IMR-90 (cell line): ENCODE data around the gene DNAJC13. TPM values are rescaled to one million over a fixed set of nuclear protein-coding genes. Genes with fewer than 3 reads are reported as not detected.

Experiments used
- ATAC-seq: fragments of 200-7000 bp; cut with Tn5 transposase; 2 replicates; pipeline ENCODE4 v1.9.1; 2020; ENCODE audit warnings: low read depth, mild to moderate bottlenecking, moderate library complexity
- BruUV-seq: library from RNA; stranded (reverse); fragments of 400-500 nt; replicated peaks from 2 replicates; lab custom pipeline; 2021; lab: Mats Ljungman, UMichigan
- CTCF ChIA-PET: fragments of 300-600 bp; formaldehyde crosslinking; extraction: SDS; loops from one replicate; lab custom pipeline; 2021; ENCODE audit warnings: antibody characterized with exemption; lab: Yijun Ruan, JAX
- POLR2A ChIA-PET: fragments of 300-600 bp; sonication (Branson Sonifier 250); formaldehyde crosslinking; loops from one replicate; lab custom pipeline; 2022; ENCODE audit warnings: antibody characterized with exemption; ENCODE audit not compliant: unreplicated experiment; lab: Charles Lee
- DNase-seq: peaks from one replicate; pipeline ENCODE4 v3.0.0; 2013
- H2AFZ ChIP-seq: replicated peaks from 2 replicates; pipeline ENCODE3; 2013; ENCODE audit warnings: low read length, mild to moderate bottlenecking; ENCODE audit not compliant: poor library complexity
- H2AK5ac ChIP-seq: 2 replicates; pipeline ENCODE4 v1.6.1; 2013; ENCODE audit warnings: low read depth, low read length, inconsistent platforms
- H2AK9ac ChIP-seq: replicated peaks from 2 replicates; pipeline ENCODE3; 2013; ENCODE audit warnings: mild to moderate bottlenecking, low read depth, low read length, moderate library complexity; ENCODE audit not compliant: poor library complexity
- H2BK120ac ChIP-seq: 2 replicates; pipeline ENCODE4 v1.6.1; 2013; ENCODE audit warnings: low read depth, low read length, inconsistent platforms
- H2BK15ac ChIP-seq: 3 replicates; pipeline ENCODE4 v1.6.1; 2013; ENCODE audit warnings: low read depth, low read length, inconsistent platforms
- H2BK20ac ChIP-seq: 2 replicates; pipeline ENCODE4 v1.6.1; 2013; ENCODE audit warnings: low read depth, mild to moderate bottlenecking, inconsistent platforms, low read length, moderate library complexity
- H2BK5ac ChIP-seq: 2 replicates; pipeline ENCODE4 v1.6.1; 2013; ENCODE audit warnings: mild to moderate bottlenecking, low read depth, low read length, inconsistent platforms; ENCODE audit not compliant: poor library complexity, severe bottlenecking
- H3K14ac ChIP-seq: replicated peaks from 2 replicates; pipeline ENCODE4 v1.6.1; 2013; ENCODE audit warnings: low read depth, low read length, inconsistent platforms
- H3K18ac ChIP-seq: 2 replicates; pipeline ENCODE4 v1.6.1; 2013; ENCODE audit warnings: low read depth, low read length, control low read depth
- H3K23ac ChIP-seq: 2 replicates; pipeline ENCODE4 v1.6.1; 2013; ENCODE audit warnings: low read depth, low read length, inconsistent platforms
- H3K27ac ChIP-seq: 2 replicates; pipeline ENCODE4 v1.5.1; 2013; ENCODE audit warnings: mild to moderate bottlenecking, control low read depth, low read length; ENCODE audit not compliant: insufficient read depth
- H3K27me3 ChIP-seq: 2 replicates; pipeline ENCODE4 v1.6.1; 2013; ENCODE audit warnings: low read length; ENCODE audit not compliant: control insufficient read depth, insufficient read depth
- H3K36me3 ChIP-seq: 2 replicates; pipeline ENCODE4 v1.6.1; 2013; ENCODE audit warnings: low read length, mixed read lengths; ENCODE audit not compliant: control insufficient read depth, insufficient read depth
- H3K4ac ChIP-seq: 2 replicates; pipeline ENCODE4 v1.6.1; 2013; ENCODE audit warnings: low read depth, low read length, inconsistent platforms
- H3K4me1 ChIP-seq: 2 replicates; pipeline ENCODE4 v1.6.1; 2013; ENCODE audit warnings: low read length, mixed read lengths; ENCODE audit not compliant: control insufficient read depth, insufficient read depth
- H3K4me2 ChIP-seq: 2 replicates; pipeline ENCODE4 v1.6.1; 2013; ENCODE audit warnings: low read depth, mild to moderate bottlenecking, control low read depth, low read length, moderate library complexity
- H3K4me3 ChIP-seq: 2 replicates; pipeline ENCODE4 v1.5.1; 2013; ENCODE audit warnings: low read depth, mild to moderate bottlenecking, control low read depth, low read length, moderate library complexity; ENCODE audit not compliant: insufficient read depth
- H3K56ac ChIP-seq: 2 replicates; pipeline ENCODE4 v1.6.1; 2013; ENCODE audit warnings: low read length, inconsistent platforms; ENCODE audit not compliant: insufficient read depth; ENCODE audit errors: extremely low read depth
- H3K79me1 ChIP-seq, 2 experiments: 2 replicates each; pipeline ENCODE4 v1.6.1; 2013; ENCODE audit warnings: low read length in 2 of 2, inconsistent platforms in 1 of 2, low read depth in 1 of 2
- H3K9ac ChIP-seq: 2 replicates; pipeline ENCODE4 v1.6.1; 2013; ENCODE audit warnings: low read depth, low read length, control low read depth
- H3K9me1 ChIP-seq: 2 replicates; pipeline ENCODE4 v1.6.1; 2013; ENCODE audit warnings: low read length, inconsistent platforms; ENCODE audit not compliant: insufficient read depth
- H3K9me3 ChIP-seq: 2 replicates; pipeline ENCODE4 v1.6.1; 2013; ENCODE audit warnings: low read length; ENCODE audit not compliant: control insufficient read depth, insufficient read depth
- H4K20me1 ChIP-seq: 2 replicates; pipeline ENCODE4 v1.6.1; 2013; ENCODE audit warnings: low read length, inconsistent platforms; ENCODE audit not compliant: insufficient read depth
- H4K5ac ChIP-seq: 2 replicates; pipeline ENCODE4 v1.6.1; 2013; ENCODE audit warnings: mild to moderate bottlenecking, low read depth, low read length, control low read depth
- H4K8ac ChIP-seq, 2 experiments: 2 replicates each; pipeline ENCODE4 v1.6.1; 2013; ENCODE audit warnings: low read depth in 2 of 2, low read length in 2 of 2, control low read depth in 1 of 2, inconsistent platforms in 1 of 2
- H4K91ac ChIP-seq: 2 replicates; pipeline ENCODE4 v1.6.1; 2013; ENCODE audit warnings: low read depth, low read length, inconsistent platforms; ENCODE audit not compliant: insufficient read depth
- CEBPB ChIP-seq: IDR thresholded peaks from 2 replicates; pipeline ENCODE4 v1.6.1; 2012; ENCODE audit warnings: low read depth, low read length, improper control_type of control experiment
- CHD1 ChIP-seq: IDR thresholded peaks from 2 replicates; pipeline ENCODE4 v1.6.1; 2012; ENCODE audit warnings: low read depth, low read length, improper control_type of control experiment
- CTCF ChIP-seq: conservative IDR thresholded peaks from 2 replicates; pipeline ENCODE4 v1.5.1; 2012; ENCODE audit warnings: mild to moderate bottlenecking, low read depth, low read length, improper control_type of control experiment
- FOS ChIP-seq: fragments of 150-350 bp; IDR thresholded peaks from 2 replicates; pipeline ENCODE4 v1.6.1; 2016; ENCODE audit warnings: low read depth, low read length
- MAFK ChIP-seq: IDR thresholded peaks from 2 replicates; pipeline ENCODE4 v1.6.1; 2012; ENCODE audit warnings: low read depth, low read length, improper control_type of control experiment
- MAZ ChIP-seq: IDR thresholded peaks from 2 replicates; pipeline ENCODE4 v1.6.1; 2012; ENCODE audit warnings: low read depth, mild to moderate bottlenecking, low read length, improper control_type of control experiment, moderate library complexity, borderline replicate concordance
- MXI1 ChIP-seq: IDR thresholded peaks from 2 replicates; pipeline ENCODE4 v1.6.1; 2012; ENCODE audit warnings: low read depth, mild to moderate bottlenecking, low read length, moderate library complexity, borderline replicate concordance
- NFE2L2 ChIP-seq: fragments of 150-350 bp; IDR thresholded peaks from 2 replicates; pipeline ENCODE4 v1.6.1; 2016; ENCODE audit warnings: low read depth, mild to moderate bottlenecking, low read length
- POLR2A ChIP-seq: IDR thresholded peaks from 2 replicates; pipeline ENCODE4 v1.6.1; 2012; ENCODE audit warnings: mild to moderate bottlenecking, low read depth, low read length
- RAD21 ChIP-seq: IDR thresholded peaks from 2 replicates; pipeline ENCODE4 v1.6.1; 2012; ENCODE audit warnings: low read length, improper control_type of control experiment
- RCOR1 ChIP-seq: IDR thresholded peaks from 2 replicates; pipeline ENCODE4 v1.6.1; 2012; ENCODE audit warnings: mild to moderate bottlenecking, low read length, improper control_type of control experiment; ENCODE audit not compliant: insufficient replicate concordance
- RFX5 ChIP-seq: IDR thresholded peaks from 2 replicates; pipeline ENCODE4 v1.8.0; 2012; ENCODE audit warnings: low read depth, mild to moderate bottlenecking, low read length, moderate library complexity
- WGBS, 2 experiments: methylation state at CpG; one replicate each; pipeline versions ENCODE4 v1.1.5 to v1.1.7; 2013; ENCODE audit warnings: missing lambda C conversion rate in 2 of 2; ENCODE audit not compliant: insufficient read length in 1 of 2; ENCODE audit errors: extremely low coverage in 2 of 2; 5-methylcytosine and 5-hydroxymethylcytosine counted together
- dilution Hi-C: fragments of 300-500 bp; cut with HindIII; formaldehyde crosslinking; loops from one replicate; pipeline ENCODE4 v1.14.3; 2018; ENCODE audit warnings: low sequenced_read_pairs; ENCODE audit not compliant: unreplicated experiment
- in situ Hi-C: fragments of 300-500 bp; cut with MboI; formaldehyde crosslinking; loops from 3 replicates; pipeline ENCODE4 v1.14.3; 2019; ENCODE audit warnings: low sequenced_read_pairs, inconsistent platforms, mixed read lengths
- intact Hi-C: fragments of 100-400 bp; cut with micrococcal nuclease; formaldehyde crosslinking; loops from 2 replicates; pipeline ENCODE4 v1.10.0; 2022
- polyA plus RNA-seq, 3 experiments: library from polyadenylated mRNA; depleted of rRNA; stranded (reverse); fragments of >200 nt; gene quantifications; 2 replicates each; pipeline ENCODE4 v1.2.3, GENCODE V29; 2012; ENCODE audit warnings: low replicate concordance in 1 of 3
- total RNA-seq: library from RNA; depleted of rRNA; stranded (reverse); fragments of >200 nt; gene quantifications from 2 replicates; pipeline ENCODE4 v1.2.3, GENCODE V29; 2012
- TF ChIP-seq, protein P1 (sequence below): fragments of 150-350 bp; IDR thresholded peaks from 2 replicates; pipeline ENCODE4 v1.6.1; 2017; ENCODE audit warnings: mild to moderate bottlenecking, antibody characterized with exemption, low read length, low read depth

The DNAJC13 gene
- total and polyA plus RNA-seq, 2 of the 4 experiments (the other 2 are of a cell fraction): 16.4 to 48.6 TPM

GRCh38 chr3:132414841-132415240 lies 2.5 kb upstream of the DNAJC13 start:
- Histone ChIP-seq H4K91ac (no peak overlapping the region), H3K27me3 (no peaks in the 10 kb centered on the region), H3K4me2 (no peak overlapping the region), H3K18ac (no peak overlapping the region), H3K4ac (no peak overlapping the region), H4K8ac (no peak overlapping the region), H3K23ac (no peak overlapping the region), H2AFZ (no peak overlapping the region), H3K79me1 (peaks cover 4 to 13% of the 10 kb centered on the region in 2 experiments; a peak in 3 of 4 replicates), H4K5ac (no peak overlapping the region), H2AK5ac (no peak overlapping the region), H3K27ac (no peak overlapping the region), H3K9me1 (0 out of 2 replicates have a peak, but pooled peaks cover under 1% of the 10 kb centered on the region), H3K4me3 (no peak overlapping the region), H3K56ac (no peak overlapping the region), H2BK120ac (no peak overlapping the region), H2AK9ac (no peak overlapping the region), H2BK20ac (no peak overlapping the region), H3K9me3 (no peaks in the 10 kb centered on the region), H2BK15ac (no peak overlapping the region), H3K9ac (no peak overlapping the region), H4K20me1 (no peaks in the 10 kb centered on the region; the same call in 1 of the 2 replicates), H3K36me3 (no peaks in the 10 kb centered on the region), H3K14ac (no peak overlapping the region), H2BK5ac (no peak overlapping the region), H3K4me1 (no peaks in the 10 kb centered on the region; the same call in 1 of the 2 replicates)
- ChIA-PET POLR2A (no interaction called here), CTCF (interaction anchor here (1.6 kb wide), 1 partner anchor 16 kb away, joined by 3 read pairs; no protein-coding TSS in a partner anchor)
- WGBS, 2 experiments: no CpG with 5 or more reads among the region's 1 CpG
- ATAC-seq (no peak), DNase-seq (no peak)
- dilution Hi-C loops (no loop called here), in situ Hi-C loops (no loop called here), intact Hi-C loops (loop anchor here (5.0 kb wide), 2 partner anchors 37 to 67 kb away; no protein-coding TSS in a partner anchor)
- no TSS peak for BruUV-seq
- TF ChIP-seq RCOR1 (no peak), NFE2L2 (no peak), MAZ (no peak), CTCF (no peak), CHD1 (no peak), MXI1 (no peak), FOS (no peak), RFX5 (no peak), MAFK (no peak), CEBPB (no peak), POLR2A (no peak), RAD21 (no peak)
- TF ChIP-seq, protein P1, sequence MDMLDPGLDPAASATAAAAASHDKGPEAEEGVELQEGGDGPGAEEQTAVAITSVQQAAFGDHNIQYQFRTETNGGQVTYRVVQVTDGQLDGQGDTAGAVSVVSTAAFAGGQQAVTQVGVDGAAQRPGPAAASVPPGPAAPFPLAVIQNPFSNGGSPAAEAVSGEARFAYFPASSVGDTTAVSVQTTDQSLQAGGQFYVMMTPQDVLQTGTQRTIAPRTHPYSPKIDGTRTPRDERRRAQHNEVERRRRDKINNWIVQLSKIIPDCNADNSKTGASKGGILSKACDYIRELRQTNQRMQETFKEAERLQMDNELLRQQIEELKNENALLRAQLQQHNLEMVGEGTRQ: no peak
